ENCODE data around the gene DIPK1A.

GRCh38 chr1:93003981-93004380, 42.7 kb upstream of the DIPK1A start:
- TF ChIP-seq GATA2 (IDR thresholded peaks at IDR 0.05; ENCODE audit: low read depth, low read length) (no peak), GATA3 (IDR thresholded peaks at IDR 0.05; ENCODE audit: low read depth, low read length) (no peak)
